GM23338 (cell line): ENCODE data around the gene ZNF527. TPM values are rescaled to one million over a fixed set of nuclear protein-coding genes. Genes with fewer than 3 reads are reported as not detected.

Experiments
- ATAC-seq: fragments of 200-7000 bp; cut with Tn5 transposase; 3 replicates; pipeline ENCODE4 v1.9.1; 2020
- DNase-seq: peaks from one replicate; pipeline ENCODE4 v3.0.0-alpha.2; 2015; ENCODE audit warnings: low spot score
- H2AFZ ChIP-seq: fragments of 200-600 bp; sonication (generic); 2 replicates; pipeline ENCODE4 v1.8.0; 2016; ENCODE audit warnings: antibody characterized with exemption, mild to moderate bottlenecking, moderate library complexity
- H3F3A ChIP-seq: fragments of 200-600 bp; sonication (generic); replicated peaks from 2 replicates; pipeline ENCODE4 v1.8.0; 2017; ENCODE audit warnings: antibody characterized with exemption, mixed run types, low read depth
- H3K27ac ChIP-seq: fragments of 200-600 bp; sonication (generic); 2 replicates; pipeline ENCODE4 v1.6.1; 2016; ENCODE audit warnings: low read depth
- H3K27me3 ChIP-seq: fragments of 200-600 bp; sonication (generic); 2 replicates; pipeline ENCODE4 v1.8.0; 2016; ENCODE audit warnings: mild to moderate bottlenecking, mixed run types, moderate library complexity; ENCODE audit not compliant: insufficient read depth
- H3K36me3 ChIP-seq: fragments of 200-600 bp; sonication (generic); 2 replicates; pipeline ENCODE4 v1.8.0; 2016; ENCODE audit warnings: mild to moderate bottlenecking; ENCODE audit not compliant: insufficient read depth
- H3K4me1 ChIP-seq: fragments of 200-600 bp; sonication (generic); 2 replicates; pipeline ENCODE4 v1.8.0; 2016; ENCODE audit warnings: mild to moderate bottlenecking, moderate library complexity; ENCODE audit not compliant: insufficient read depth
- H3K4me2 ChIP-seq: fragments of 200-600 bp; sonication (generic); 2 replicates; pipeline ENCODE4 v1.7.1; 2017; ENCODE audit warnings: mixed run types
- H3K4me3 ChIP-seq: fragments of 200-600 bp; sonication (generic); 2 replicates; pipeline ENCODE4 v1.6.1; 2016; ENCODE audit warnings: mixed run types
- H3K79me2 ChIP-seq: fragments of 200-600 bp; sonication (generic); replicated peaks from 2 replicates; pipeline ENCODE4 v1.8.0; 2017; ENCODE audit warnings: mild to moderate bottlenecking; ENCODE audit not compliant: insufficient read depth
- H3K9me2 ChIP-seq: fragments of 200-600 bp; sonication (generic); 2 replicates; pipeline ENCODE4 v1.8.0; 2017; ENCODE audit not compliant: insufficient read depth
- H4K20me1 ChIP-seq: fragments of 200-600 bp; sonication (generic); replicated peaks from 2 replicates; pipeline ENCODE4 v1.8.0; 2017; ENCODE audit warnings: mild to moderate bottlenecking; ENCODE audit not compliant: insufficient read depth
- H3K27ac Mint-ChIP-seq: 2 replicates; pipeline ENCODE4 v1.8.0; 2020; ENCODE audit warnings: inconsistent platforms, mild to moderate bottlenecking, moderate library complexity, mixed read lengths
- H3K27me3 Mint-ChIP-seq: 3 replicates; pipeline ENCODE4 v1.8.0; 2022; ENCODE audit warnings: low read depth, mild to moderate bottlenecking, moderate library complexity, mixed read lengths, inconsistent platforms; ENCODE audit not compliant: insufficient read depth, poor library complexity
- H3K36me3 Mint-ChIP-seq: 3 replicates; pipeline ENCODE4 v1.8.0; 2021; ENCODE audit warnings: low read depth, mild to moderate bottlenecking, inconsistent platforms, moderate library complexity, mixed read lengths
- H3K4me1 Mint-ChIP-seq: 3 replicates; pipeline ENCODE4 v1.8.0; 2020; ENCODE audit warnings: mild to moderate bottlenecking, inconsistent platforms, mixed read lengths
- H3K4me3 Mint-ChIP-seq: 3 replicates; pipeline ENCODE4 v1.8.0; 2021; ENCODE audit warnings: moderate library complexity, mild to moderate bottlenecking, inconsistent platforms, mixed read lengths
- H3K9me3 Mint-ChIP-seq: 3 replicates; pipeline ENCODE4 v1.8.0; 2020; ENCODE audit warnings: moderate library complexity, mild to moderate bottlenecking, inconsistent platforms, mixed read lengths
- EZH2 ChIP-seq: fragments of 200-600 bp; sonication (generic); IDR thresholded peaks from one replicate; pipeline ENCODE4 v1.8.0; 2017; ENCODE audit warnings: antibody characterized with exemption, mild to moderate bottlenecking, low read depth; ENCODE audit not compliant: unreplicated experiment
- EZH2phosphoT487 ChIP-seq: fragments of 200-600 bp; sonication (generic); IDR thresholded peaks from one replicate; pipeline ENCODE4 v1.8.1; 2018; ENCODE audit warnings: antibody characterized with exemption; ENCODE audit not compliant: unreplicated experiment
- JUNB ChIP-seq: IDR thresholded peaks from one replicate; pipeline ENCODE4 v1.6.1; 2016; ENCODE audit warnings: antibody characterized with exemption; ENCODE audit not compliant: unreplicated experiment
- NANOG ChIP-seq: IDR thresholded peaks from 2 replicates; pipeline ENCODE4 v1.6.1; 2016; ENCODE audit warnings: antibody characterized with exemption, borderline replicate concordance
- STAT1 ChIP-seq: IDR thresholded peaks from one replicate; pipeline ENCODE4 v1.6.1; 2016; ENCODE audit warnings: antibody characterized with exemption; ENCODE audit not compliant: unreplicated experiment
- ZNF114 ChIP-seq: fragments of 250-450 bp; sonication (Bioruptor Pico); IDR thresholded peaks from 2 replicates; pipeline ENCODE4 v1.5.0; 2020; ENCODE audit warnings: mild to moderate bottlenecking, moderate library complexity
- ZNF331 ChIP-seq: fragments of 250-450 bp; sonication (Bioruptor Pico); IDR thresholded peaks from 2 replicates; pipeline ENCODE4 v1.5.0; 2020; ENCODE audit warnings: low read depth, mild to moderate bottlenecking, moderate library complexity
- polyA plus RNA-seq: library from polyadenylated mRNA; unstranded; fragments of >200 nt; fragmentation: Nextera tagmentation; extraction: Ambion mirVana; gene quantifications from 2 replicates; pipeline ENCODE4 v1.2.1, GENCODE V29; 2016
- total RNA-seq: library from RNA; depleted of rRNA; stranded (reverse); fragments of >200 nt; shearing (Covaris generic); gene quantifications from 2 replicates; pipeline ENCODE4 v1.2.3, GENCODE V29; 2014
- TF ChIP-seq, protein P1 (sequence below): IDR thresholded peaks from one replicate; pipeline ENCODE4 v1.6.1; 2018; ENCODE audit warnings: antibody characterized with exemption; ENCODE audit not compliant: unreplicated experiment
- TF ChIP-seq, protein P2 (sequence below): fragments of 250-450 bp; sonication (Bioruptor Pico); IDR thresholded peaks from 2 replicates; pipeline ENCODE4 v1.5.0; 2020; ENCODE audit warnings: mild to moderate bottlenecking, moderate library complexity
- TF ChIP-seq, protein P3 (sequence below), 2 experiments: fragments of 200-600 bp in 1 of 2; sonication (generic) in 1 of 2; conservative IDR thresholded peaks; 2 replicates each; pipeline versions ENCODE4 v1.5.1 to v1.6.1; 2016 to 2017; ENCODE audit warnings: antibody characterized with exemption in 2 of 2, low read depth in 2 of 2, mild to moderate bottlenecking in 2 of 2, moderate library complexity in 1 of 2

The ZNF527 gene
- total and polyA plus RNA-seq, 2 experiments from 2014 or later = 0.97 to 7.9 TPM

DNA sequence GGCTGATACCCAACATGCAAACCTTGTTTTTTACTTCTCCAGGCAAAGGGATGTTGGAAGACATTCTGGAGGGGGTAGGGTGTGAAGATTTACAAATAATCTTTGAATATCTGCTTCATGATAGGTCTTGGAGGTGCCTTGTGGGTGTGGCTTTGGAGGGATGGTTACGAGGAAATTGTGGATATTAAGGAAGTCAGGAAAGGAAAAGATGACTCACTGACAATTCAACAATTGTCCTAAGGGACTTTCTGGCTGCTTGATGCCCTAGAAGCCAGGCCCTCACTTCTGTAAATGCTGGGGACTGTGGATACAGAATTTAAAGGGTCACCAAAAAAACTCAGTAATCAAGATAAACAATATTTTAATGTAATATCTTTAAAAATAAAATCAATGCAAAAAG, 37.4 kb upstream of the ZNF527 start:
- Mint-ChIP-seq H3K9me3 (no peaks in the 10 kb centered on the region), H3K4me3 (peak overlapping the region; percentile 93), H3K27me3 (peaks cover 13% of the 10 kb centered on the region), H3K4me1 (peaks cover 17% of the 10 kb centered on the region), H3K36me3 (peaks cover 44% of the 10 kb centered on the region), H3K27ac (no peak overlapping the region)
- Histone ChIP-seq H3K27me3 (no peaks in the 10 kb centered on the region), H3K9me2 (no peaks in the 10 kb centered on the region; the same call in 1 of the 2 replicates), H2AFZ (no peak overlapping the region), H3K4me2 (peak overlapping the region; percentile 98), H3K79me2 (peaks cover 32% of the 10 kb centered on the region), H4K20me1 (peaks cover 3% of the 10 kb centered on the region; the same call in 1 of the 2 replicates), H3F3A (0 out of 2 replicates have a peak, but pooled peaks cover 3% of the 10 kb centered on the region), H3K36me3 (no peaks in the 10 kb centered on the region), H3K4me1 (peaks cover 22% of the 10 kb centered on the region), H3K4me3 (peak overlapping the region; percentile 80), H3K27ac (peak overlapping the region; percentile 82)
- no peak for TF ChIP-seq STAT1
- no peak for TF ChIP-seq ZNF114 (CRISPR knock-in tag)
- TF ChIP-seq EZH2phosphoT487 = no peak
- no peak for TF ChIP-seq NANOG
- TF ChIP-seq, protein P1, sequence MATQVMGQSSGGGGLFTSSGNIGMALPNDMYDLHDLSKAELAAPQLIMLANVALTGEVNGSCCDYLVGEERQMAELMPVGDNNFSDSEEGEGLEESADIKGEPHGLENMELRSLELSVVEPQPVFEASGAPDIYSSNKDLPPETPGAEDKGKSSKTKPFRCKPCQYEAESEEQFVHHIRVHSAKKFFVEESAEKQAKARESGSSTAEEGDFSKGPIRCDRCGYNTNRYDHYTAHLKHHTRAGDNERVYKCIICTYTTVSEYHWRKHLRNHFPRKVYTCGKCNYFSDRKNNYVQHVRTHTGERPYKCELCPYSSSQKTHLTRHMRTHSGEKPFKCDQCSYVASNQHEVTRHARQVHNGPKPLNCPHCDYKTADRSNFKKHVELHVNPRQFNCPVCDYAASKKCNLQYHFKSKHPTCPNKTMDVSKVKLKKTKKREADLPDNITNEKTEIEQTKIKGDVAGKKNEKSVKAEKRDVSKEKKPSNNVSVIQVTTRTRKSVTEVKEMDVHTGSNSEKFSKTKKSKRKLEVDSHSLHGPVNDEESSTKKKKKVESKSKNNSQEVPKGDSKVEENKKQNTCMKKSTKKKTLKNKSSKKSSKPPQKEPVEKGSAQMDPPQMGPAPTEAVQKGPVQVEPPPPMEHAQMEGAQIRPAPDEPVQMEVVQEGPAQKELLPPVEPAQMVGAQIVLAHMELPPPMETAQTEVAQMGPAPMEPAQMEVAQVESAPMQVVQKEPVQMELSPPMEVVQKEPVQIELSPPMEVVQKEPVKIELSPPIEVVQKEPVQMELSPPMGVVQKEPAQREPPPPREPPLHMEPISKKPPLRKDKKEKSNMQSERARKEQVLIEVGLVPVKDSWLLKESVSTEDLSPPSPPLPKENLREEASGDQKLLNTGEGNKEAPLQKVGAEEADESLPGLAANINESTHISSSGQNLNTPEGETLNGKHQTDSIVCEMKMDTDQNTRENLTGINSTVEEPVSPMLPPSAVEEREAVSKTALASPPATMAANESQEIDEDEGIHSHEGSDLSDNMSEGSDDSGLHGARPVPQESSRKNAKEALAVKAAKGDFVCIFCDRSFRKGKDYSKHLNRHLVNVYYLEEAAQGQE = no peak
- TF ChIP-seq JUNB = no peak
- TF ChIP-seq ZNF331 (CRISPR knock-in tag) = no peak
- TF ChIP-seq, protein P2, sequence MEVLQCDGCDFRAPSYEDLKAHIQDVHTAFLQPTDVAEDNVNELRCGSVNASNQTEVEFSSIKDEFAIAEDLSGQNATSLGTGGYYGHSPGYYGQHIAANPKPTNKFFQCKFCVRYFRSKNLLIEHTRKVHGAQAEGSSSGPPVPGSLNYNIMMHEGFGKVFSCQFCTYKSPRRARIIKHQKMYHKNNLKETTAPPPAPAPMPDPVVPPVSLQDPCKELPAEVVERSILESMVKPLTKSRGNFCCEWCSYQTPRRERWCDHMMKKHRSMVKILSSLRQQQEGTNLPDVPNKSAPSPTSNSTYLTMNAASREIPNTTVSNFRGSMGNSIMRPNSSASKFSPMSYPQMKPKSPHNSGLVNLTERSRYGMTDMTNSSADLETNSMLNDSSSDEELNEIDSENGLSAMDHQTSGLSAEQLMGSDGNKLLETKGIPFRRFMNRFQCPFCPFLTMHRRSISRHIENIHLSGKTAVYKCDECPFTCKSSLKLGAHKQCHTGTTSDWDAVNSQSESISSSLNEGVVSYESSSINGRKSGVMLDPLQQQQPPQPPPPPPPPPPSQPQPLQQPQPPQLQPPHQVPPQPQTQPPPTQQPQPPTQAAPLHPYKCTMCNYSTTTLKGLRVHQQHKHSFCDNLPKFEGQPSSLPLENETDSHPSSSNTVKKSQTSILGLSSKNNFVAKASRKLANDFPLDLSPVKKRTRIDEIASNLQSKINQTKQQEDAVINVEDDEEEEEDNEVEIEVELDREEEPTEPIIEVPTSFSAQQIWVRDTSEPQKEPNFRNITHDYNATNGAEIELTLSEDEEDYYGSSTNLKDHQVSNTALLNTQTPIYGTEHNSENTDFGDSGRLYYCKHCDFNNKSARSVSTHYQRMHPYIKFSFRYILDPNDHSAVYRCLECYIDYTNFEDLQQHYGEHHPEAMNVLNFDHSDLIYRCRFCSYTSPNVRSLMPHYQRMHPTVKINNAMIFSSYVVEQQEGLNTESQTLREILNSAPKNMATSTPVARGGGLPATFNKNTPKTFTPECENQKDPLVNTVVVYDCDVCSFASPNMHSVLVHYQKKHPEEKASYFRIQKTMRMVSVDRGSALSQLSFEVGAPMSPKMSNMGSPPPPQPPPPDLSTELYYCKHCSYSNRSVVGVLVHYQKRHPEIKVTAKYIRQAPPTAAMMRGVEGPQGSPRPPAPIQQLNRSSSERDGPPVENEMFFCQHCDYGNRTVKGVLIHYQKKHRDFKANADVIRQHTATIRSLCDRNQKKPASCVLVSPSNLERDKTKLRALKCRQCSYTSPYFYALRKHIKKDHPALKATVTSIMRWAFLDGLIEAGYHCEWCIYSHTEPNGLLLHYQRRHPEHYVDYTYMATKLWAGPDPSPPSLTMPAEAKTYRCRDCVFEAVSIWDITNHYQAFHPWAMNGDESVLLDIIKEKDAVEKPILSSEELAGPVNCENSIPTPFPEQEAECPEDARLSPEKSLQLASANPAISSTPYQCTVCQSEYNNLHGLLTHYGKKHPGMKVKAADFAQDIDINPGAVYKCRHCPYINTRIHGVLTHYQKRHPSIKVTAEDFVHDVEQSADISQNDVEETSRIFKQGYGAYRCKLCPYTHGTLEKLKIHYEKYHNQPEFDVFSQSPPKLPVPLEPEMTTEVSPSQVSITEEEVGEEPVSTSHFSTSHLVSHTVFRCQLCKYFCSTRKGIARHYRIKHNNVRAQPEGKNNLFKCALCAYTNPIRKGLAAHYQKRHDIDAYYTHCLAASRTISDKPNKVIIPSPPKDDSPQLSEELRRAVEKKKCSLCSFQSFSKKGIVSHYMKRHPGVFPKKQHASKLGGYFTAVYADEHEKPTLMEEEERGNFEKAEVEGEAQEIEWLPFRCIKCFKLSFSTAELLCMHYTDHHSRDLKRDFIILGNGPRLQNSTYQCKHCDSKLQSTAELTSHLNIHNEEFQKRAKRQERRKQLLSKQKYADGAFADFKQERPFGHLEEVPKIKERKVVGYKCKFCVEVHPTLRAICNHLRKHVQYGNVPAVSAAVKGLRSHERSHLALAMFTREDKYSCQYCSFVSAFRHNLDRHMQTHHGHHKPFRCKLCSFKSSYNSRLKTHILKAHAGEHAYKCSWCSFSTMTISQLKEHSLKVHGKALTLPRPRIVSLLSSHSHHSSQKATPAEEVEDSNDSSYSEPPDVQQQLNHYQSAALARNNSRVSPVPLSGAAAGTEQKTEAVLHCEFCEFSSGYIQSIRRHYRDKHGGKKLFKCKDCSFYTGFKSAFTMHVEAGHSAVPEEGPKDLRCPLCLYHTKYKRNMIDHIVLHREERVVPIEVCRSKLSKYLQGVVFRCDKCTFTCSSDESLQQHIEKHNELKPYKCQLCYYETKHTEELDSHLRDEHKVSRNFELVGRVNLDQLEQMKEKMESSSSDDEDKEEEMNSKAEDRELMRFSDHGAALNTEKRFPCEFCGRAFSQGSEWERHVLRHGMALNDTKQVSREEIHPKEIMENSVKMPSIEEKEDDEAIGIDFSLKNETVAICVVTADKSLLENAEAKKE (CRISPR knock-in tag) = no peak
- no peak for TF ChIP-seq EZH2
- TF ChIP-seq, protein P3, sequence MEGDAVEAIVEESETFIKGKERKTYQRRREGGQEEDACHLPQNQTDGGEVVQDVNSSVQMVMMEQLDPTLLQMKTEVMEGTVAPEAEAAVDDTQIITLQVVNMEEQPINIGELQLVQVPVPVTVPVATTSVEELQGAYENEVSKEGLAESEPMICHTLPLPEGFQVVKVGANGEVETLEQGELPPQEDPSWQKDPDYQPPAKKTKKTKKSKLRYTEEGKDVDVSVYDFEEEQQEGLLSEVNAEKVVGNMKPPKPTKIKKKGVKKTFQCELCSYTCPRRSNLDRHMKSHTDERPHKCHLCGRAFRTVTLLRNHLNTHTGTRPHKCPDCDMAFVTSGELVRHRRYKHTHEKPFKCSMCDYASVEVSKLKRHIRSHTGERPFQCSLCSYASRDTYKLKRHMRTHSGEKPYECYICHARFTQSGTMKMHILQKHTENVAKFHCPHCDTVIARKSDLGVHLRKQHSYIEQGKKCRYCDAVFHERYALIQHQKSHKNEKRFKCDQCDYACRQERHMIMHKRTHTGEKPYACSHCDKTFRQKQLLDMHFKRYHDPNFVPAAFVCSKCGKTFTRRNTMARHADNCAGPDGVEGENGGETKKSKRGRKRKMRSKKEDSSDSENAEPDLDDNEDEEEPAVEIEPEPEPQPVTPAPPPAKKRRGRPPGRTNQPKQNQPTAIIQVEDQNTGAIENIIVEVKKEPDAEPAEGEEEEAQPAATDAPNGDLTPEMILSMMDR (conservative IDR thresholded peaks at IDR 0.05; ENCODE audit: low read depth in 2 of 2) = no peak
- DNase-seq (no peak), ATAC-seq (no peak)
